ENCODE data around the gene PSME2. TPM values are rescaled to one million over a fixed set of nuclear protein-coding genes. Genes with fewer than 3 reads are reported as not detected.
A peak's percentile ranks its signal among the peaks of the same experiment; 100 is the strongest.

The PSME2 gene
- total RNA-seq, 1 experiment from 2014 or later = 126 TPM

- H2BK15ac ChIP-seq (ENCODE audit: low read depth, low read length) = no peak overlapping the region
- H2BK12ac ChIP-seq (ENCODE audit: insufficient read length, low read depth, low read length) = no peak overlapping the region
- H4K91ac ChIP-seq (ENCODE audit: insufficient read length, low read depth, low read length) = no peak overlapping the region
- Mint-ChIP-seq H3K27ac (no peak overlapping the region), H3K36me3 (ENCODE audit: insufficient read depth in 1 of 3, low read depth in 3 of 3) (peaks cover 21 to 58% (median 56%) of the 10 kb centered on the region in 3 experiments), H3K4me1 (peaks cover 21 to 24% of the 10 kb centered on the region in 2 experiments), H3K9me3 (no peaks in the 10 kb centered on the region), H3K27me3 (ENCODE audit: low read depth) (no peaks in the 10 kb centered on the region), H3K4me3 (peak overlapping the region in 1 of 2 experiments; percentile 99; a peak in 4 of 5 replicates)
- H3T11ph ChIP-seq (ENCODE audit: low read length) = no peak overlapping the region
- no peak overlapping the region for H3K18ac ChIP-seq (ENCODE audit: insufficient read length, low read depth, low read length)
- H3K79me1 ChIP-seq (ENCODE audit: insufficient read depth, low read depth, low read length, poor library complexity, severe bottlenecking) = peaks cover 4% of the 10 kb centered on the region
- no peak overlapping the region for H3K27ac ChIP-seq (ENCODE audit: insufficient read length, low read depth, low read length)
- no peak overlapping the region for H4K8ac ChIP-seq (replicated peaks; ENCODE audit: insufficient read length, low read depth, low read length)
- no peak overlapping the region for H2BK120ac ChIP-seq (ENCODE audit: low read depth, low read length, poor library complexity, severe bottlenecking)
- H3K79me2 ChIP-seq (ENCODE audit: insufficient read depth, low read length) = peaks cover 8% of the 10 kb centered on the region; the same call in 1 of the 2 replicates
- H2BK20ac ChIP-seq (ENCODE audit: low read depth, low read length, poor library complexity, severe bottlenecking) = no peak overlapping the region
- H3K23me2 ChIP-seq (ENCODE audit: insufficient read length, low read depth, low read length, poor library complexity, severe bottlenecking) = peaks cover 19% of the 10 kb centered on the region
- no peak overlapping the region for H3K4ac ChIP-seq (ENCODE audit: low read depth, low read length)
- H2AK5ac ChIP-seq (ENCODE audit: insufficient read length, low read length) = no peak overlapping the region
- DNase-seq = no peak
- no peaks in the 10 kb centered on the region for H3K9me3 ChIP-seq (ENCODE audit: control insufficient read depth, low read depth, low read length)
- no peaks in the 10 kb centered on the region for H3K4me1 ChIP-seq (ENCODE audit: insufficient read depth, low read length)
- H3K56ac ChIP-seq (ENCODE audit: insufficient read length, low read depth, low read length) = no peak overlapping the region
- H2BK5ac ChIP-seq (ENCODE audit: insufficient read length, low read length) = no peak overlapping the region
- no peak overlapping the region for H3K9ac ChIP-seq (ENCODE audit: extremely low read depth, insufficient read length, low read length)
- no peak overlapping the region for H3K14ac ChIP-seq (ENCODE audit: insufficient read depth, low read length)
- no peak for TF ChIP-seq CTCF (conservative IDR thresholded peaks at IDR 0.05)
- no CpG with 5 or more reads among the region's 3 CpGs for WGBS (ENCODE audit: extremely low coverage, insufficient read length, low lambda C conversion rate)
- H4K20me1 ChIP-seq (ENCODE audit: control insufficient read depth, insufficient read depth, insufficient read length) = no peaks in the 10 kb centered on the region
- H3K27me3 ChIP-seq (ENCODE audit: insufficient read depth, low read length) = no peaks in the 10 kb centered on the region
- H4K5ac ChIP-seq (ENCODE audit: insufficient read length, low read depth, low read length) = no peak overlapping the region
- no peak overlapping the region for H3K4me2 ChIP-seq (ENCODE audit: insufficient read depth, insufficient read length, low read length)
- no peak overlapping the region for H3K23ac ChIP-seq (ENCODE audit: insufficient read length, low read depth, low read length)
- no peak overlapping the region for H2AFZ ChIP-seq (ENCODE audit: low read length)
Observed at GRCh38 chr14:24149302-24149969, 3.0 kb upstream of the PSME2 start.
